ENCODE measurements around the gene HSF4. TPM values are rescaled to one million over a fixed set of nuclear protein-coding genes. Genes with fewer than 3 reads are reported as not detected.

The HSF4 gene
- total and polyA plus RNA-seq, 2 of the 4 experiments (the other 2 are of a cell fraction) = 0.54 to 7.5 TPM

GRCh38 chr16:67199011-67199807 lies 34.7 kb downstream of the HSF4 start, which contains the start of gene ELMO3:
ELMO3 (plus strand) TSS chr16:67199131; CDS start chr16:67199327, 196 bp downstream.
- in situ Hi-C loops (cut with MboI; ENCODE audit: low sequenced_read_pairs) (no loop called here), intact Hi-C loops (cut with micrococcal nuclease) (no loop called here), dilution Hi-C loops (cut with HindIII; ENCODE audit: low sequenced_read_pairs, unreplicated experiment) (no loop called here)
- Histone ChIP-seq H4K91ac (ENCODE audit: insufficient read depth, low read depth, low read length) (no peak within 1 kb of the TSS), H2AK9ac (replicated peaks; ENCODE audit: low read depth, low read length, poor library complexity) (peak within 1 kb of the TSS; percentile 70), H3K27ac (ENCODE audit: insufficient read depth, low read length) (no peak within 1 kb of the TSS), H4K8ac (ENCODE audit: low read depth in 2 of 2, low read length in 2 of 2) (no peak within 1 kb of the TSS), H3K27me3 (ENCODE audit: control insufficient read depth, insufficient read depth, low read length) (no peaks in the 10 kb centered on the region), H3K79me1 (ENCODE audit: low read depth in 1 of 2, low read length in 2 of 2) (peaks cover 8 to 27% of the 10 kb centered on the region in 2 experiments; a peak in 3 of 4 replicates), H3K4me3 (ENCODE audit: insufficient read depth, low read depth, low read length) (no peak within 1 kb of the TSS), H2AK5ac (ENCODE audit: low read depth, low read length) (no peak within 1 kb of the TSS), H3K9me3 (ENCODE audit: control insufficient read depth, insufficient read depth, low read length) (no peaks in the 10 kb centered on the region), H2BK120ac (ENCODE audit: low read depth, low read length) (no peak within 1 kb of the TSS), H3K14ac (replicated peaks; ENCODE audit: low read depth, low read length) (no peak within 1 kb of the TSS), H3K36me3 (ENCODE audit: control insufficient read depth, insufficient read depth, low read length) (peaks cover 71% of the 10 kb centered on the region), H2BK15ac (ENCODE audit: low read depth, low read length) (no peak within 1 kb of the TSS), H4K5ac (ENCODE audit: low read depth, low read length) (no peak within 1 kb of the TSS), H3K4ac (ENCODE audit: low read depth, low read length) (no peak within 1 kb of the TSS), H3K56ac (ENCODE audit: extremely low read depth, insufficient read depth, low read length) (no peak within 1 kb of the TSS), H3K23ac (ENCODE audit: low read depth, low read length) (no peak within 1 kb of the TSS), H2AFZ (replicated peaks; ENCODE audit: low read length, poor library complexity) (no peak within 1 kb of the TSS), H3K9ac (ENCODE audit: low read depth, low read length) (no peak within 1 kb of the TSS), H3K4me1 (ENCODE audit: control insufficient read depth, insufficient read depth, low read length) (no peaks in the 10 kb centered on the region), H2BK20ac (ENCODE audit: low read depth, low read length) (no peak within 1 kb of the TSS), H3K18ac (ENCODE audit: low read depth, low read length) (no peak within 1 kb of the TSS), H4K20me1 (ENCODE audit: insufficient read depth, low read length) (peaks cover 14% of the 10 kb centered on the region), H2BK5ac (ENCODE audit: low read depth, low read length, poor library complexity, severe bottlenecking) (no peak within 1 kb of the TSS), H3K4me2 (ENCODE audit: low read depth, low read length) (no peak within 1 kb of the TSS), H3K9me1 (ENCODE audit: insufficient read depth, low read length) (no peaks in the 10 kb centered on the region)
- ATAC-seq (ENCODE audit: low read depth) (no peak; the same call in 1 of the 2 replicates), DNase-seq (no peak)
- POLR2A ChIA-PET (ENCODE audit: unreplicated experiment) = no interaction called here
- 64% methylated on average over 28 of the region's 61 CpGs; no CpG with 5 or more reads in 1 of the 2 experiments for WGBS, 2 experiments (ENCODE audit: extremely low coverage in 2 of 2, insufficient read length in 1 of 2)
- CTCF ChIA-PET = no interaction called here
- TF ChIP-seq CEBPB (IDR thresholded peaks at IDR 0.05; ENCODE audit: low read depth, low read length) = no peak
- TF ChIP-seq CTCF (conservative IDR thresholded peaks at IDR 0.05; ENCODE audit: low read depth, low read length) = peak; percentile 33
- BruUV-seq (replicated peaks) = no TSS peak
